ENCODE results near the gene AMMECR1.
"Not testable (repeated sequence)": the region's sequence is repeated elsewhere in the genome, so short reads cannot be mapped to it uniquely, and the experiment has no call there.

The AMMECR1 gene

GRCh38 chrX:110251961-110252360 lies 65.9 kb downstream of the AMMECR1 start:
- no peak for DNase-seq

- DNase-seq = no peak
Measured at GRCh38 chrX:110251526-110251925, 66.4 kb downstream of the AMMECR1 start.

DNA sequence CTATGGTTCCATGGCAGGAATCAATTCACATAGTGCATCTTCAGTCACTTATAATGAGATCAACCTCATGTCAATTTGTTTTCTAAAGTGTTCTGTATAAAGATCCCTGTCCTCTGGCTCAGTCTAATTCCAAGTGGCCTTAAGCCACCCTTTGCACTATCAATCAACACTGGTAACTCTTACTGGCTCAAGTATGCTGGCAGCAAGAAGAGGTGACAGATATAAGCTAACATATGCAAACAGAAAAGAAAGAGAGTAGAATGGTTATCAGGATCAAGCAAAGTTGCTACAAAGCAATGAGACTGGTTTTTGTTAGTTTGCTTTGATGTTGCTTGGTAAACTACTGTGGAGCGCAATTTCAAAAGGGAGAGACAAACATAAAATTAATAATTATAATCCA lies 67.0 kb downstream of the AMMECR1 start:
- DNase-seq = no peak

GRCh38 chrX:110248578-110248977 lies 69.3 kb downstream of the AMMECR1 start:
- no peak for DNase-seq

DNA sequence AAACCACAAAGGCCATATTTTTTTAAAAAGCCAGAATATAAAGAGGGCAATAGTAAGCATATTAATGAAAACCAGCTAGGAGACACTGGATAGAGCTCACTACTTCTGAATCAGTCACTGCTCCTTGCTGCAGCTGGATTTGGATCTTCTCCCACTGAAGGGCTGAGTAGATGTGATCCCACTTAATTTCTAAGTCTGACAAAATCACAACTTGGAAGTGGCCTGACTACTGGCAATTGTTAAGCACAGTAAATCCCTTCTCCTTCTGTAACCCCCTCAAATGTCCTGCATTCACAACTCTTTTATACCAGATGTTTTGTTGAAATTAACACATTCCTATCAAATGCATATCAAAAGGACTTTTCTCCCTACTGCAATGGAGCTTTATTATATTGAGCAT lies 72.9 kb downstream of the AMMECR1 start:
- no peak for DNase-seq

DNA sequence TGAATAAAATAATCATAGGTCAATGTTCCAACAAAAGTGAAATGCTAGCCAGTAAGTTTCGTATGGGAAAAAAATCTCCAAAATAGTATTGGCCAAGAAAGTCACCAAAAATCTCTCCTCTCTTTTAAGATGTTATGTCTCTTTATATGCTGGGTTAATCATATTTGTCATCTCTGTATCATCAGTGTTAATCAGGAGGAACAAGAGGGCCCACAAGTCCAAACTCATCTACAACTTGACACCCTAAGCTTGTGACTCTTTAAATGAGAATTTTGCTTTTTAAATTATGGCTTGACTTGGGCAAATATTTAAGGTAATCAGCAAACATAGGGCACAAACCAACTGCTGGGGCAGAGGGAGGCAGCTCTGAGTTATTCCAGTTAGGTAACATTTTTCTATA lies 75.5 kb downstream of the AMMECR1 start:
- DNase-seq = no peak

- no peak for DNase-seq
Measured at GRCh38 chrX:110241816-110242215, 76.1 kb downstream of the AMMECR1 start.

GRCh38 chrX:110238259-110238658 lies 79.6 kb downstream of the AMMECR1 start:
- DNase-seq = not testable (repeated sequence)

DNA sequence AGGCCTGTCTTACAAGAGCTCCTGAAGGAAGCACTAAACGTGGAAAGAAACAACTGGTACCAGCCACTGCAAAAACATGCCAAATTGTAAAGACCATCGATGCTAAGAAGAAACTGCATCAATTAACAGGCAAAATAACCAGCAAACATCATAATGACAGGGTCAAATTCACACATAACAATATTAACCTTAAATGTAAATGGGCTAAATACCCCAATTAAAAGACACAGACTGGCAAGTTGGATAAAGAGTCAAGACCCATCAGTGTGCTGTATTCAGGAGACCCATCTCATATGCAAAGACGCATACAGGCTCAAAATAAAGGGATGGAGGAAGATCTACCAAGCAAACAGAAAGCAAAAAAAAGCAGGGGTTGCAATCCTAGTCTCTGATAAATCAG lies 86.4 kb downstream of the AMMECR1 start:
- DNase-seq = not testable (repeated sequence)

DNA sequence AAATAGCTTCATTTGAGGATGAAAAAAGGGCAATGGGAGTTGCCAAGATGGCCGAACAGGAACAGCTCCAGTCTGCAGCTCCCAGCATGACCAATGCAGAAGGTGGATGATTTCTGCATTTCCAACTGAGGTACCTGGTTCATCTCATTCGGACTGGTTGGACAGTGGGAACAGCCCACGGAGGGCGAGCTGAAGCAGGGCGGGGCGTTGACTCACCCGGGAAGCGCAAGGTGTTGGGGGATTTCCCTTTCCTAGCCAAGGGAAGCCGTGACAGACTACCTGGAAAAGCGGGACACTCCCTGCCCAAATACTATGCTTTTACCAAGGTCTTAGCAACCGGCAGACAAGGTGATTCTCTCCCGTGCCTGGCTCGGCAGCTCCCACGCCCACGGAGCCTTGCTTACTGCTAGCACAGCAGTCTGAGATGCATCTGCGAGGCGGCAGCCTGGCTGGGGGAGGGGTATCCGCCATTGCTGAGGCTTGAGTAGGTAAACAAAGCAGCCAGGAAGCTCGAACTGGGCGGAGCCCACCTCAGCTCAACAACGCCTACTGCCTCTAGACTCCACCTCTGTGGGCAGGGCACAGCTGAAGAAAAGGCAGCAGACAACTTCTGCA lies 88.3 kb downstream of the AMMECR1 start:
- DNase-seq = not testable (repeated sequence)

- no peak for DNase-seq
Measured at GRCh38 chrX:110228453-110228852, 89.4 kb downstream of the AMMECR1 start.

- no peak for DNase-seq
Measured at GRCh38 chrX:110226931-110227330, 91.0 kb downstream of the AMMECR1 start.

DNA sequence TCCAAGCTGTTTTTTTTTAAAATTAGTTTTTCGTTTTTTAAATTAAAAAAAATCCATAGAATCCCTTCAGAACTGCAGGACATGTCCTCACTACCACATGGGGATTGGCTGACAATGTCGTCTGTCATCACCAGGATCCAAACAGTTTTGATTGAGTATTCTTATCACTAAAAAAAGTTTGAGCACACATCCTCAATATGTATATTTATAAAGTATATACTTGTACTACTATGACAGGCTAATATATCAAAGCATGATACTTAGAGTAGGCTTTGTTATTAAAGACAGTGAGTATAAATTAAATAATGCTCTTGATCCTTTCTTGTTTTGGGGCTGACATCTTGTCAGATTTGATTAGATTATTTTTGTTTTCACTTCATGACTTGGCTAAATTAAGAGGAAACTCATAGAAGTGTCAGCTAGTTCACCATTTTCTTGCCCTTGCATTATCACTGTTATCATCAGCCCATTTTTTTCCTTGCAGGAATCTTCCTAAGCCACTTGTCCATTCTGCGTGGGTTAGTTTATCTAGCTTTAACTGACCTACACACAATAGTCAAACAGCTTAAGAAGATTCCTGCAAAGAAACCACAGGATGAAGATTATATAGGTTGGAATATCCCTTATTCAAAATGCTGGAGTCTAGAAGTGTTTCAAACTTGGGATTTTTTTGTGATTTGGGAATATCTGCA lies 92.8 kb downstream of the AMMECR1 start:
- no peak for DNase-seq

DNA sequence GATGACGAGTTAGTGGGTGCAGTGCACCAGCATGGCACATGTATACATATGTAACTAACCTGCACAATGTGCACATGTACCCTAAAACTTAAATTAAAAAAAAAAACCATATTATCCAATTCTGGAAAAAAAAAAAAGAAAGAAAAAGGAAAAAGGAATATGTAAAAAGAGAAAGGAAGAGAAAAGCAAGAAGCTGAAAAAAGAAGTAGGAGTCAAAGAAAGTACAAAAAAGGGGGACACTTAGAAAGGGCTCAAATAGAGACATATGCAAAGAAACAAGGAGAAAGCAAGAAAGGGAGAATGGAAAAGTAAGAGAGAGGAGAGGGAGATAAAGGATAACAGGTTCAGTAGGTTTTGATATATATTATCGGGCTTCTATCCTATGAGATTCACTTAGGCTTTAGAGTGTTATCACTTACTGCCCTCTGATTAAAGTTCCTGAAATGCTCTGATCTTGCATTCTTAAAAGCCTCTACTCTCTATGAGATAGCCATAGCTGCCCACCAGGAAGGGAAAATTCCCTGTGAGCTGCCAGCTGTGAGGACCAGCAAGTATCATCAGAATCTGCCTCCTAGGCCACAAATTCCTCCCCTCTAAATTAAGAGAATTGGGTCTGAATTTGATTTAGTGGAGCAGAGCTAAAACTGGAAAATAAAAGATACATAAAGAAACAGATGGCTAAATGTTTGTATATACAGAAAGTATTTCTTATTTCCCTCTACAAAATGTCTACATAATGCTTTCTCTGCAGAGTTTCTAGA lies 95.2 kb downstream of the AMMECR1 start:
- no peak for DNase-seq

DNA sequence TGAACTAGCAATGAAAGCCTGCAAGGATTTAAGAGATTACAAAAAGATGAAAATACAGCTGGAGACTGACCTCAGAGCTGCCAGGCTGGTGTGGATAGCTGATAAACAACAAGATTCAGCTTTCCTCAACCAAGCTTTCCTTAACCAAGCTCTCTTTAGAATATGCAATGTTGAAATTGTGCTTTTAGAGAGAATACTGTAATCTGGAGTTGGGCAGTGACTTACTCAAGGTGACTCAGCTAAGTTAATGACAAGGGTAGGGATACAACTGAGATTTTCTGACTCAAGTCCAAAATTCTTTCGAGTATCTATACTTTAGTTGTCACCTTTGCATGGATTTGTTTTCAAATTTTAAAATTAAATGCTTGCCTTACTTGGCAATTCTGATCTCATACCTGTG lies 98.0 kb downstream of the AMMECR1 start:
- DNase-seq = no peak

- DNase-seq = no peak
Measured at GRCh38 chrX:110218591-110218990, 99.3 kb downstream of the AMMECR1 start.

- no peak for DNase-seq
Measured at GRCh38 chrX:110216027-110216426, 101.9 kb downstream of the AMMECR1 start.

GRCh38 chrX:110215411-110215810 lies 102.5 kb downstream of the AMMECR1 start:
- DNase-seq = no peak

GRCh38 chrX:110214684-110215083 lies 103.2 kb downstream of the AMMECR1 start:
- DNase-seq = no peak

DNA sequence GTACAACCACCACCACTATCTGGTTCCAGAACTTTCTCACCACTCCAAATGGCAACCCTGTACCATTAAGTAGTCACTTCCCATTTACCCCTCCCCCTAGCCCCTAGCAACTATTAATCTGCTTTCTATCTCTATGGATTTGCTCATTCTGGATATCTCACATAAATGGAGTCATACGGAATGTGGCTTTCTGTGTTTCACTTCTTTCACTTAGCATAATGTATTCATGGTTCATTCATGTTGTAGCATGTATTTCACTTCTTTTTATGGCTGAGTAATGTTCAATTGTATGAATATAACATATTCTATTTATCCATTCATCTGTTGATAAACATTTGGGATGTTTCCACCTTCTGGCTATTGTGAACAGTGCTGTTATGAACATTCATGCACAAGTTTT lies 104.7 kb downstream of the AMMECR1 start:
- DNase-seq = no peak

- no peak for DNase-seq
Measured at GRCh38 chrX:110212299-110212698, 105.6 kb downstream of the AMMECR1 start.

DNA sequence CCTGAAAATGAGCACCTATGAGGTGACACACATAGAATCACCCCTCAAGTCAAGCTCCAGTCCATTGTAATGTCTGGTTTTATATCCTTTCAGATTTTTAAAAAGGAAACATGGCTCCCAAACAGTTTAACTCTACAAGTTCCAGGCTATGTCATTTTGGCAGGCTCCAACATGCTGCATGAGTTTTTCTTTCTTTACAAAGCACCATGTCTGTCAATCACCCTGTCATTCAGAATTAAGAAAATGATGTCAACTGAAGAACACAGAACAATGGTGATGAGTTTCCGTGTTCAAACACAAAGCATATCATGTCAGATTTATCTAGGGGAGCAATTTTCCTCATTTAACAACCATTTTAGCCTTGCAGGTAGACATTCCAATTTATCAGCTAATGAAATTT lies 106.5 kb downstream of the AMMECR1 start:
- DNase-seq = no peak

GRCh38 chrX:110210417-110211139 lies 107.3 kb downstream of the AMMECR1 start:
- DNase-seq = peak; percentile 73

Data from NCI-H2227 treated with DMSO at 0.1 percent for 48 hours (cell line).